ENCODE measurements around the gene ADCY7.
"Not testable (repeated sequence)": the region's sequence is repeated elsewhere in the genome, so short reads cannot be mapped to it uniquely, and the experiment has no call there.

Gene ADCY7

DNA sequence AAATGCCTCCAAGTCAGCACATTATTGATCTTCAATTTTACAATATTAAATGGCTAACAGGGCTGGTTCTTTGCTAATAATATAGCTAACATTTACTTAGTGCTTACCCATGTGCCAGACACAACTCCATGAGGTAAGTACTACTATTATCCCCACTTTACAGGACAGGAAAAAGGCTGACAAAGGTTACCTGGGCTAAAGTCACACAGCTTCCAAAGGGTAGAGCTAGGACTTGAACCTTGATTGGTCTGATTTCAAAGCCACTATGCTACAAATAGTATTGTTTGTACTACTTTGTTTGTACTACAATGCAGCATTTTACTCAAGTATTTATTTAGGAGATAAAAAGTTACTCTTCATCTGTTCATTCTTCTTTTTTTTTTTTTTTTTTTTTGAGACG is 70.5 kb downstream of the ADCY7 start:
- DNase-seq (ENCODE audit: low read depth in 2 of 2) = no peak

DNA sequence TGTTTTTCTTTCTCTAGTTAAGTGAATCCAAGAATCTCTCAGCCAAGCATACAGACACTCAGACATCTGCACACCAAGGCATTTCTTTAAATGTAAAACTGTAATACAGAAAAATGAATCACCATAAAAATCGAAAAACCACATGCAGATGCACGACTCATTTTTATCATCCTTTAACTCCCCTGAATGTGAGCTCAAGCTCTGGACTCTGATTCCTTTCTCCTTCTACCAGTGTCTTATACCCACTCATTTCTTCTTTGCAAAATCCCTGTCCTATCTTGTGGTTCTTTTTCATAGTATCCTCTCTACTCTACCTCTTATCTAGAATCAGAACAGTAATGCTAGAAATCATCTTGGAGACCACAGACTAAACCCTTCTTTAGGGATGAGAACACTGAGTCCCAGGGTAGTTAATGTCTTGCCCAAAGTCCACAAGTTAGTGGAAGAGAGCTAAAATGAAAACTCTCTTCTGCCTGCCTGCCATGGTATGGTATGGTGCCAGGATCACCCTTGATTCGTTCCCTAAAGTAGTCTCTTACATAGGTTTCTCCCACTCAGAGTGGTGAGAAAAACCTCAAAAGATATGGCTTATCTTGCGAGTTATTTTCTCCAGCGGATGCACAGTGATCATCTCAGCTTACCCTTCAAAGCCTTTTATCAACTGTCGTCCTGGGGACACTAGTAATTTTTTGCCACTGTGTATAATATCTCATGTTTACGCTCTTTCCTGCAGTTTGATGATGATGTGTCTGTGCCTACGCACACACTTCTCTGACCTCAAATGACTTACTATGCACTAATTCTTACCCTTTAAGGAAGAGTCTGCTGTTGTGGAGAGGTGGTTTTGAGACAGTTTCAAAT is 72.2 kb downstream of the ADCY7 start:
- DNase-seq (ENCODE audit: low read depth in 2 of 2) = no peak

DNA sequence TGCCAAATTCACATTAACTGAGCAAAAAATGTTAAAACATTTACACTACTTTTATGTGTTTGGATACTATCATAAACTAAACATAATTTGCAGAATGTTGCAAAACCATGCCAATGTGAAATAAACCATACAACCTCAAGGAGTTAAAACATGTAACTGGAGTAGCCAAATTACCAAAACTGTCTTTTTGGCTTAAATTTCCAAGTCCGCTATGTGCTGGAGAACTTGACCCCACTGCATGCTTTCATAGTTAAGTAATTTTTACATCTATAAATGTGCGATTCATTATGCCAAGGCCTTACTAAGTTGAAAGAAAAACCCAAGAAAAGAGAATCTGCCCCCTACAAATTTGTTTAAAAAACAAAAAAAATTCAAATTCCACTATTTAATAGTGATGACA is 74.2 kb downstream of the ADCY7 start:
- no peak for DNase-seq (ENCODE audit: low read depth in 2 of 2)

DNA sequence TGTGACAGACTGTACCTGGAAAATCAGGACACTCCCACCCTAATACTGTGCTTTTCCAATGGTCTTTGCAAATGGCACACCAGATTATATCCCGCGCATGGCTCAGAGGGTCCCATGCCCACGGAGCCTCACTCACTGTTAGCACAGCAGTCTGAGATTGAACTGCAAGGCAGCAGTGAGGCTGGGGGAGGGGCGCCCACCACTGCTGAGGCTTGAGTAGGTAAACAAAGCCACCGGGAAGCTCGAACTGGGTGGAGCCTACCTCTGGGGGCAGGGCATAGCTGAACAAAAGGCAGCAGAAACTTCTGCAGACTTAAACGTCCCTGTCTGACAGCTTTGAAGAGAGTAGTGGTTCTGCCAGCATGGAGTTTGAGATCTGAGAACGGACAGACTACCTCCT is 77.2 kb downstream of the ADCY7 start:
- not testable (repeated sequence) for DNase-seq (ENCODE audit: low read depth in 2 of 2)

DNA sequence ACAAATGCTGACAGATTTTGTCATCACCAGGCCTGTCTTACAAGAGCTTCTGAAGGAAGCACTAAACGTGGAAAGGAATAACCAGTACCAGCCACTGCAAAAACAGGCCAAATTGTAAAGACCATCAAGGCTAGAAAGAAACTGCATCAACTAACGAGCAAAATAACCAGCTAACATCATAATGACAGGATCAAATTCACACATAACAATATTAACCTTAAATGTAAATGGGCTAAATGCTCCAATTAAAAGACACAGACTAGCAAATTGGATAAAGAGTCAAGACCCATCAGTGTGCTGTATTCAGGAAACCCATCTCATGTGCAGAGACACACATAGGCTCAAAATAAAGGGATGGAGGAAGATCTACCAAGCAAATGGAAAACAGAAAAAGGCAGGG is 78.9 kb downstream of the ADCY7 start:
- not testable (repeated sequence) for DNase-seq (ENCODE audit: low read depth in 2 of 2)

DNA sequence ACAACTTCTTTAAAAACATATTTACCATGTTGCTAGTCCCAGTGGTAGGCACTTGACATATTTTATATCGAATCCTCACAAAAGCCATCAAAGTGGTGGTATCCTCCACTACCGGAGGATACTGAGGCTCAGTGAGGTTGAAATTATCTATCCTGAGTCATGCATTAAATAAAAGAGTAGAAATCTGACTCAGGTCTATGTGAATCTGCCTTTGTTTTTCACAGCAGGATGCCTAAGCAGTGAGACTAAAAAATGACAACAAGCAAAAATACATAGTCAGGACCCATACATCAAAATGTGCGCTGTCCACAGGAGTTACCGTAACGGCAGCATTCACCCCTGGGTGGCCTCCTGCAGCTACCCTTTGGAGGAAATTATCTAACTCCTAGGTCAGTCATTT is 84.8 kb downstream of the ADCY7 start:
- DNase-seq (ENCODE audit: low read depth in 2 of 2) = no peak

DNA sequence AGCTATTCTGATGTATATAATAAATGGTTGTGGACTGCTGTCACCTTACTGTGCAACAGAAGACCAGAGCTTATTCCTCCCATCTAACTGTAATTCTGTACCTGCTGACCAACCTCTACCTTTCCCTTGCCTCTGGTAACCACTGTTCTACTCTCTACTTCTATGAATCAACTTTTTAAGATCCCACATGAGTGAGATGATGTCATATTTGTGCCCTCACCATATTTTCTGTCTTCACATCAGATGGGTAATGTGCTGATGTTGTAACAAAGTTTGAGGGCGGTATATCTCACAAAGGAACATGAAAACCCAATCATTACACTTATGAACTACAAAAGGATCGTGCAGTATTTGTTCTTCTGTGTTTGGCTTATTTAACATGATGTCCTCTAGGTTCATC is 85.6 kb downstream of the ADCY7 start:
- DNase-seq (ENCODE audit: low read depth in 2 of 2) = no peak

DNA sequence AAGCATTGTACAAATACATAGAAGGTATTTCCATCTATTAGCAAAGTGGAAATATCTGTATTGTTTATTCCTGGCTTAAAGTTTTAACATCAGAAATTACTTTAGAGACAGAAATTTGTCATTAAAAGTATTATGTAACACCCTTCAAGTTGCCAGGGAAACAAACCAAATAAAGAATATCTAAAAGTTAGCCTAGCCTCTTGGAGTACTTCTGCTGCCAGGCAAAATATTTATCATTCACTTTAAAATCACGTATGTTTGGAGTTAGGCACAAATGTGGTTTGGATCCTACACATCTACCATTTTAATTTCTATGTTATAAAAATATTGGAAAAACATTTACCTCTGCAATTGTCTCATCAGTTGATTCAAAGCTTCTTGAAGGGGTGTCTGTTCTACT is 87.7 kb downstream of the ADCY7 start:
- DNase-seq (ENCODE audit: low read depth in 2 of 2) = no peak

DNA sequence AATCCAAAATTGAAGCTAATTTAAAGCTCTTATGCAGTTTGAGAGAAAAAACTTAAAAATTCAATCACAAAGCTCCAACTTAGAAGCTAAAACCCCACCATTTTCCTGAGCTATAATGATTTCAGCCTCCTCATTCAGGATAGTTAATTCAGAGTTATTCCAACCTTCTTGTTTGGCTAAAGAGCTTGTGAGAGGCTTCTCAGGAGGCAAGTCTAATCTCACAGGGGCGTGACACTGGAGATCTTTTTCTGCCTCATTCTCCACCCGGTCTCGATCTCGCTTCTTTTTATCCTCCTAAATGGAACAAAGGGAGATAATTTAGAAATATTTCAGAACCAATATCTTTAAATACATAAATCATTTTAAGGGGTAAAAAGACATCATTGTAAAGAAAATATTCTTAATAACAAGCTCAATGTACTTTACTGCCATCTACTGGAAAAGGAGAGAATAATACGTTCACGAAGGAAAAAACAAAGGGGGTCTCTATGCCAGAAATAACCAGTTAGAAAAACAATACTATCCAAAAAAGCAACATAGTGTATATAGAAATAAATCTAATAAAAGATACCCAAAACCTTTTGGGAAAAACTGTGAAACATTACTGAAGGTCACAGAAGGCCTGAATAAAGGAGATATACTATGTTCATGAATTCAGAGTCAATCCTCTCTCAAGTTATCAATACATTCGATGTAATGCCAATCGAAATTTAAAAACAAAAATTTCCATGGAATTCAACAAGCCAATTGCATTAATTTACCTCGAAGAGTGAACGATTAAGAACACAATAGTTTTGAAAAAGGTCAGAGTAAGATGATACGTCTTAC is 88.5 kb downstream of the ADCY7 start:
- DNase-seq (ENCODE audit: low read depth in 2 of 2) = no peak

DNA sequence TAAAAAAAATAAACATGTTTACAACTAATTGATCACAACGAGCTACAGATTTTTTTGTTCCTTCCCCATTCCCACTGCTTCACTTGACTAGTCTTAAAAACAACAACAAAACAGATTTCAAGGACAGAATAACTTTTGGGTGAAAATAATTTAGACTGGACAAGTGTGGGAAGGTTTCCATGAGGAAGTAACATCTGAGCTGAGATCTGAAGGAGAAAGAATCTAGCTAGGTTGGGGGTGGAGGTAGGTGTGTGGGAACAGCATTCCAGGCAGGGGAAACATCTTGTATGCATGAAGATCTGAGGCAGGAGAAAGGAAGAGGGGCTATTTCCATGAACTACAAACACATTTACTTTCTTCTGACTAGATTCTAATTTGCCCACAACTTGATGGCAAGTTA is 93.3 kb downstream of the ADCY7 start:
- no peak for DNase-seq (ENCODE audit: low read depth in 2 of 2)

DNA sequence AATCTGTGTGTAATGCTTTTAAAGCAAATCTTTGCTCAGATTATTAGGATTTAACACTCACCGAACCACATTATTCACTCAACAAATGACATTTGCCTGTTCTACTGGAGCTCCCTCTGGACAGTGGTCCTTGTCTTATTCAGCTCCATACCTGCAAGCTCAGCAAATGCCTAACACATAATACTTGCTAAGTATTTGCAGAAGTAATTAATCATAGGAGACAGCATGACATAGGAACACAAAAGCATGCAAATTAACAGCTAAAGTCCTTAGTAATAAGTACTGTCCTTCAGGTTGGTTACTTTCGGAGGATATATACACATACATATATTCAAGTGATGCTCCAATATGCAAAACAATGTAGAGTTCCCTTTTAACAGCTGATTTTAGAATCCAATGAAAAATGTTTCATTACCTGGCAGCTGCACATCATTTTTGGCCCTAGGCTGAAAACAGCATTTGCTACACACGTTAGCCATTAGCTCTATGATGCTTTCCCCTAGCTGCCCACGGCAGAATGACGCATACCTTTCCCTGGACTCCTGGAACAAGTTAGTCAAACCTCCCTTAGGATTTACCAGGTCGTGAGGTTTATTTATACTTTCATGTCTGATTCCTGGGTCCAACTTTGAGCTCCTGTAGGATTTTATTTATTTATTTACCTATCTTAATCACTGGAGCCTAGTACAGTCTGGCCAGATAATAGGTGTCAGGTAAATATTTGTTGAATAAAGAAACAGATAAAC is 93.9 kb downstream of the ADCY7 start:
- DNase-seq (ENCODE audit: low read depth in 2 of 2) = no peak

DNA sequence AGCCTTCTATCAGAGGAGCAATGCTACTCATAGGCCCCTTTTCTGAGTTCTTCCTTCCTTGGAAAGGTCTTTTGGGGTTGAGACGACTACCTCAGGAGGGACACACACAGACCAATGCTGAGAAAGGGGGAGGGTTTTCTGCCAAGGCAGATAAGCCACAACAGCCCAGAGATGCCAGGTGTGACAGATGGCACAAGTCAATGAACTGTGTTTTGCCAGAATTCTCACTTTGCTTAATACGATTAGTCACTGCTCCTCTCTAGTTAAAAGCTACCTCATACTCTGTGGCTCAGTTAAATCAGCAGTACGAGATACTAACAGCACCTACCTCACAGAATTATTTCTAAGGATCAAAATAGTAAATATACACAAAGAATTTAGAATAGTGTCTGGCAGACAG is 94.4 kb downstream of the ADCY7 start:
- no peak for DNase-seq (ENCODE audit: low read depth in 2 of 2)

DNA sequence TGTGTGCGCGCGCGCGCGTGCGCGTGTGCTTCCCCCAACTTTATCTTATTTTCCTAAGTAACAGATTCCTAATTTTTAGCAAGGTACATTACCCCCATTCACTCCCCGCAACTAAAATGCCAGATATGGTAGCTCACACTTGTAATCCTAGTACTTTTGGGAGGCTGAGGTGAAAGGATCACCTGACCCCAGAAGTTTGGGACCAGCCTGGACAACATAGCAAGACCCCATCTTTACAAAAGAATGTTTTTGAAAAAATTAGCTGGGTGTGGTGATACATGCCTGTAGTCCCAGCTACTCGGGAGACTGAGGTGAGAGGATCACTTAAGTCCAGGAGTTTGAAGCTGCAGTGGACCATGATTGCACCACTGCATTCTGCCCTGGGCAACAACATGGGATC is 97.3 kb downstream of the ADCY7 start:
- DNase-seq (ENCODE audit: low read depth in 2 of 2) = no peak

DNA sequence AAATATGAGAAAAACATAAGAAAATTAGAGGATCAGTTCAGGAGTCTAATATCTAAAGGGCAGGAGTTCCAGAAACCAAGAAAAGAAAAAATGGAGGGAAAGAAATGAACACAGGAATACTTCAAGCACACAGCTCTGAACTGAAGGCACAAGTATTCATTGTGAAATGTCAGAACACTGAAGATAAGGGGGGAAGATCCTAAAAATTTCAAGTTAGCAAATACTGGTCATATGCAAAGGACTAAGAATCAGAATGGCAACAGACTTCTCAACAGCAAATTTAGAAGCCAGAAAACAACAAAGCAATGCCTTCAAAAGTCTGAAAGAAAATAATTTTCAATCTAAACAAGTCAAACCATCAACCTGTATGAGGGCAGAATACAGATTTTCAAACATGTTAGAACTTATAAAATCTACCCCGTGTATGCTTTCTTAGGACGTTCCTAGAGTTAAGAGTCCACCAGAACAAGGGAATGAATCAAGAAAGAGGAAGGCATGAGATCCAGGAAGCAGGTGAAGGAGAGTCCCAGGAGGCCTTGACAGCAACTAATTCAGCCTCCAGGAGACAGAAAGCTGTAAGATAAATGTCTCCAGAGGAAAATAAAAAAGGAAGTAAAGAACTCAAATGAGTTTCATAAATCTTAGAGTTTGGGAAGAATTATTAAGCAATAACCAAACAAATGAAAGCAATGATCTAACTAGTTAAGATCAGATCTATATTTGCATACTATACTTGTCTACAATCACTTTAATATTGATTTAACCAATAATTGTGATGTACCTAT is 99.6 kb downstream of the ADCY7 start:
- DNase-seq (ENCODE audit: low read depth in 2 of 2) = no peak

All from stimulated activated CD8-positive, alpha-beta memory T cell treated with anti-CD3 and anti-CD28 coated beads, Interleukin-7, amount 100 ng/mL, for 1 hour (primary cell).